ENCODE measurements around the gene HOXA2. TPM values are rescaled to one million over a fixed set of nuclear protein-coding genes. Genes with fewer than 3 reads are reported as not detected.

The HOXA2 gene
- total RNA-seq (2014; rRNA removed; shearing (Covaris generic)): 0.17 TPM in 1 of 2 replicates, not detected in the other

DNA sequence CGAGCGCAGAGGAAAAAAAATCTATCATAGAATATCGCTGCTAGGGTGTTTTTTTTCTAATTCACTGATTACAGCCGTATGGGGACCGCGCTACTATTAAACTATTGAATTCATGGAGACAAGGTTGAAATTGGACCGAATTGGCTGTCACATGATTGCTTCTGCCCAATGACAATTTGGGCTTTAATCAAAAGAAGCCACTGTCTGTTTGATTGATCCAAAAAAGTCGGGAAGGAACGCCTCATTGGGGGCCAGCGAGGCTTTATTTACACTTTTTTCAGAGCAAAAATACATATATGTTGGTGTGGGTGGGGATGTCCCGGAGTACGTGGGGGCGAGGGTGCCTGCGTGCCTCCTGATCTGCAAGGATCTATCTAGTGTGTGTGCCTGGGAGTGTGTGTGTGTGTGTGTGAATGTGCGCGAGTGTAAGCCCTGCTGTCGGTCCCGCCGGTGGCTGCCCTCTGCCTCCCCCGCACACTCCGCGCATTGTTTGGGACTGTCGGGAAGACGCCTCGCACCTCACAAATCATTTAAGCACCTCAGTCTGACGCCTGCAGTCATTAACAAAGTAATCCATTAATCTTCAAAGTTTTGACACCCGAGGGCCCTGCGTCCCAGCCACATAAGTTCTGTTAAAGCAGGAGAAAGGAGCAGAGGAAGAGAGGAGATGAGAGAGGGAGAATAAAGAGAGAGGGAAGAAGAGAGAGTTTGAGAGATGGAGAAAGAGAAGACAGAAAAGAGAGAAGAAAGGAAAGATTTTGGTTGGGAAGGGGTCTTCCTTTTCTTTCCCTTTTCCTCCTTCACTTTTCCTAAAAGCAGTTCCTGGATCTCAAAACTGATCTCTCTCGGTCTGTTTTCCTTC lies at the start of gene HOXA2:
Gene HOXA2, minus strand, starts transcription at position 103 of the 862 bp plus-strand sequence. CDS start 183 bp downstream, outside the sequence.
- DNase-seq (ENCODE audit: low spot score): no peak

DNA sequence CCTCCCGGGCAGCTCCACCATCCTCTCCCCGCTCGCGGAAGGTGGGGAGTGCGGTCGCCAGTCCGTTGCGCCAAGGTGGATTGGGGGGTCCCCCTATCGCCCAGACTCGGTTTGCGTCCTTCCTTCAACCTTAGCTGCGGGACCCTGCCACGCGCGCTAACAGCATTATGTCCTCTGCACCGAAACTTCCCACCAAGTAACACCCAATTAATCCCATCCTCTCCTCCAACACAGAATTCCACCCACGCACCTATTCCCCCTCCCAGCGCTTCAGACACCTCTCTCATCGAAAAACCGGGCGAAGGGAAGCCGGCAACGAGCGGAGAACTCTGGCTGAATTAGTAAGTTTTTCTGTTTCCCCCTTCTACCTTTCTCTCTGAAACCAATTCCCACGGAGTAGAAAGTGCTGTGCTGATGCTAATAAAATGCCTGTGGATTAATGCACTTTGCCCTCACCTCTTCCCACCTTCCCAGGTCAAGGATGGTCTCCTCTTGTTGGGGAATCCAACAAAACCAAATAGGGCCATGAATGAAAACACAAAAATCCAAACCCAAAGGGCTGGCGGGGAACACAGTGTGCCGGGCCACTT lies 49.0 kb upstream of the HOXA2 start:
- no peak for DNase-seq (ENCODE audit: low spot score)

DNA sequence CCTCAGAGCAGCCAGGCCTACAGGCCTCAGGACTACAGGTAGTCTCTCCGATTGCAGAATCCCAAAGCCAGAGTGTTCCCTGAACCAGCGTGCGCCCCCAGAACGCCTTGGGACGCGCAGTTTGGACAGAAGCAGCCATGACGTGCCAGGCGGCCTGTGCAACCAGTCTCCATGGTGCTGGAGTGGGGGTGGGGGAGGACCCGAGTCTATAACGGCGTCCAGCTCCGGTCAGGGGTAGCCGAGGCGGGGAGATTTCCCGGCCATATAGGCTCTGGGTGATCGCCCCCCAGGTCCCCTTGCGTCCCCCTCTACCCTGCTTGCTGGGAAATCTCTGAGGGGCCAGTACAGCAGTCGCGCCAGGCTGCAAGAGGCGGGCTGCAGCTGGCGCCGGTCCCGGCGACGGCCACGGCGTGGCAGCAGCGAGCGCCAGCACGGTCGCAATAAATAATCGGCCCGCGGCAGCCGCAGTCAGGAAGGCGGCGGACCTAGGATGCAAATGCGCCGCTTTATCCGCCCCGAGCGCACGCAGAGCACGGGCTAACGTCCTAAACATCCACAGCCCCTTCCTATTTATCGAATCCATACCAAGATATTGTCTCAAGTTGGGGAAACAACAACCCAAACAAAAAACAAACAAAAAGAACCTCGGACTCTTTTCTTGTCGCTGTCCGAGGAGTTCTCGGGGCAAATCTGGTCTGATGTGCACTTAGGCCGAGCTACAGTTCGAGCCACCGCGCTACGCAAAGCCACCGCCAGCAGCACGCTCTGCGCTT lies 48.3 kb upstream of the HOXA2 start:
- peak; percentile 48 for DNase-seq (ENCODE audit: low spot score)

DNA sequence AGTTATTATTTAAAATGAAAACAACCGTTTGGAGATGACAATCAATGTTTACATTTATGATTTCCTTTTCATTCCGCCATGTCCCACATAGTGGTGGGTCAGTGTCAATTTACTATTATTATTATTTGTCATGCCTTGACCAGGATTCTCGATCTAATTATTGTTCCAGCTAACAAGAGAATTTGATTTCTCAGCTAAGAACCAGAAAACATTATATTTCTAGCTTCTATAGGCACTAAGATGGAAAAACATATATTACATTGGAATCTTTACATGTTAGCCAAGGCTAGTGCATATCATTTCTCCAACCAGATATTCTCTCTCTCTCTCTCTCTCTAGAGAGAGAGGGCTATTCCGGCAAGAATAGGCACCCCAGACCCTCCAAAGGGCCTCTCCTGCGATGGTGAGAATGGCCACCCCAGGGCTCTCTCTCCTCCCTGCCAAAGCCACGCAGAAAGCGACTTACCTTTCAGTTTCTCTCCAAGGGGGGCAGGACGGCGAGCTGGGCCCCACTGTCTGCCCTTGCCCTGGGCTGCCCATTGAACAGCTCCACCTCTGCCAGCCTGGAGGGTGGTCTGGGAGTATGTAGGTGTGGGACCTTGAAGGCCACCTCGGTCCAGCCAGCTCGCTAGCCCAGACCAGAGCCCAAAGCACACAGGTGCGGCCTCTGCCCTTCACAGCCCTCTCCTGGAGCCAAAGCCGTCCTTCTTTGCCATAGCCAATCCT lies 47.5 kb upstream of the HOXA2 start:
- DNase-seq (ENCODE audit: low spot score): no peak

DNA sequence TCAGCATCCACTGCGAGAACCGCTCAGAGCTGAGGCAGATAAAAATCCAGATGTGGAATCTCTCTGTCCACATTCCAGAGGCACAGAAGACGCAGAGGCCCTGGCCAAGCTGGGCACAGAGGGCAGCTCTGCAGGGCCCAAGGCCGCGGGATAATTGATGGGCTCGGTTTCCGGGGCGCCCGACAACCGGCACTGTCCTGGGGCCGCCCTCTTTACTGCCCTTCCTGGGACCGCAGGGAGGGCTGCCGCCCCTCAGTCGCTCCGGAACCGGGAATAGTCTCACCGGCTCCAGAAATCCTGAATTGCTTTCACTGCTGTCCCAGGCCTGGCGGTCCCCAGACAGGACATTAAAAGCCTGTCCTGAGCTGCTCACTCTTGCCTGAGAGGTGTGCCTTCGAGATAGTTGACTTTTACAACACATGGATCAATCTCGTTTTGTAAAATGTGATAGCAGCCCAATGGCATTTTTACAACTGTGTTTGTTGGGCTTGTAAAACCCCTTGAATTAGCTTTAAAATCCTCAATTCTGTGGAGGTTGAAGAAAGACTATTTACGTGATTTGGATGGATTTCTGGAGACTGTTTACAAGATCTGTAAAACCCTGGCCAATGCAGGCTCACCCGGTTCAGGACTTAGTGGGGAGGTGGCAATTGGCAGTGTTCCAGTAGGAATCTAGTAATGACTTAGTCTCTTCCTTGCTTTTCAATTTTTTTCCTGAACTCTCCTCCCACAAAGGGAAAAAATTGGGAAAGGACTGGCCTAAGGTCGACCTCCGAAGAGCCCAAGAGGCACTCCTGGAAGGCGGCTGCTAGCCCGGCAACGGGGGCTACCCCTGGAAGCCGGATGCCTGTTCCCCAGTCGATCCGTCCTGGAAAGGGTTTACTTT lies 46.5 kb upstream of the HOXA2 start:
- DNase-seq (ENCODE audit: low spot score): no peak

DNA sequence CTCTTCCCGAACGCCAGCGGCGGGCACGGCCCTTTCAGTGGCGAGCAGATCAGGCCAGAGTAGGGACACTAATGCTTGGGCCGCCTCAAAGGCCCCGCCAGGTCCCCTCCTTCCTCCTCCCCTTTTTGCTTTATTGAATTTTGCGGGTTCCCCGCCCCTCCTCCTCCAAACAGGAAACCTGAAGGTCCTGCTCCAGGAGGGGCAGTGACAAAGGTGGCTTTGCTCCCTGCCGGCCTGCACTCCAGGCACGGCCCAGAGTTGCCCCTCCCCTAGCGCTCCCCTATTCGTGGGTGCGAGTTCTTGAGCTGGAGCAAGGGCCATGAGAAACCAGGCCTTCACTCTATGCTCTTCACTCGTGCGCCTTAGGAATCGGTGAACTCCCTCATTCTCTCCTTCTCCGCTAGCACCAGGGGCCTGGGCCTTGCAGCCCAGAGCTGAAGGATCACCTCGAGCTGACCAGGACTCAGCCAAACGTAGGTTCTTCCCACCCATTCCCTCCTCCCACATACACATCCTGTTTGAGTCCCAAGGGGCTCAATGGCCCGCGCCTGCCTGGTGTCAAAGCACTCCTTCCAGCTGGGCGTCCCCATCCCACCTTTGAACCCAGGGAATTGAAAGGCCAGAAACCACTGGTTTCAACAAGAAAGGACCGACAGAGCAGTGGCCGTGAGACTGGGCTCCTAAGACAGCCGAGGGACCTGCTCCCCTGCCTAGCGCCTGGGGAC lies 45.7 kb upstream of the HOXA2 start:
- no peak for DNase-seq (ENCODE audit: low spot score)

DNA sequence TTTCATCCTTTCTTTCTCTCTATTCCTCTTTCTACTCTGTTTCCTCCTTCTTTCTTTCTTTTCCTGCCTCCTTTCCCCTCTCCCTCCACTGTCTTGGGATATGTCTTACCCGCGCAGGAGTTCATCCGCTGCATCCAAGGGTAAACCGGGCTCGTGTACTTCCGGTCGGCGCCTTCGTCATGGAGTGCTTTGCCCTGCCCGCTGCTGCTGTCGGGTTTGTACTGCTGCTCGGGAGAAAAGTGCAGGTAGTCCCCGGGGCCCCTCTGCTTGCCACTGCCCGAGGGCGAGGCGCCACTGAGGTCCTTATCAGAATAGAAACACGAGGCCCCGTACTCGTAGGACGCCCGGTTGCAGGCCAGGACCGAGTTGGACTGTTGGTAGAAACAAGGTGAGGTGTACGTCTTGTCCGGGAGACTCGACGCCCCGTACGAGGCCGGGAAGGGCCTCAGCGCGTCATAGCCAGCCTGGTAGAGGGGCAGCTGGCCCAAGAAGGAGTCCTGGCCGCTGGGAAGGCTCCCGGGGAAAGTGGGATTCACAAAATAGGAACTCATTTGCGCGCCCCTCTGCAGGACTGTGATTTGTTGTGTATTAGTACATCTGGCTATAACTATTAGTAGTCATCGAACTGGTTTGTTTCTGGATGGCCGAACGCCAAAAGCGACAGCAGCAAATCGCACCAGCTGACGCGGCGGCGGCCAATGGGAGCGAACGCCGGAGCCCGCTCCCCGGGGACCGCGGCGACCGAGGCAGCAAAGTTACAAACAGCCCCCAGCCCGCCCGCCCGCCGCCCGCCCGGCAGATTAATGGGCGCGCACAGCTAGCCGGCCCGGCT lies 44.9 kb upstream of the HOXA2 start, which contains the start of gene HOXA6:
Gene HOXA6, minus strand, starts transcription at position 576 of the 832 bp plus-strand sequence. Its CDS starts 25 bp downstream, at position 551.
- DNase-seq (ENCODE audit: low spot score): no peak

DNA sequence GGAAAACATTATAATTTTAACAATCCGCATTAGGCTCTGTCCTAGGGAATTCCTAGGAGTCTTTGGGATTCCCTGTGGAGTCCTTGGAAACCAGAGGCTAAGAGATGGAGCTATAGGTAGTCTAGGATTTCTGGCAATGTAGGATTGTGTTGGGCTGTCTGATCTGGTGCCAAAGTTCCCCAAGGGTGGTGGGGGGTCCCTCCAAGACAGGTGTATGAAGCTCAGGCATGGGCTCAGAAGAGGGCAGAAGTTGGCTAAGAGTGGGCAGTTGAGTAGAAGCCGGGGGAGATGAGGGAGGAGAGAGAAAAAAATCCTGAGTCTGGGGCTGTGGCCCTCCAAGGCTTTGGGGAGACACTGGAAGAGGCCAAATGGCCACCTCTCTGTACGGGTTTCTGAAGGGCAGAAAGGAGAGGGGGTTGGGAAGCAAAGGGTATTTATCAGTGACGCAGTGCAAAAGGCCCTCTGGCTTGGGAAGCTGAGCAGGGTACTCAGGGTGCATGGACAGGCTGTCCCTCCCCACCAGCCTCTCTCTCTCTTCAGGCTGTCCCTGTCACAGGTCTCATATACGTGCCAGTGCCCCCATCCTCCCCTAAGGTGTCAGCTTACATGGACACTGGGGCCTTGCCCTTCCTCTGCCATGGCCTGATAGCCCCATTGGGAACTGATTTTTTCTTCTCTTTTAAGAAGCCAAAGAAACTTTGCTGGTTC lies 44.2 kb upstream of the HOXA2 start:
- DNase-seq (ENCODE audit: low spot score): no peak

DNA sequence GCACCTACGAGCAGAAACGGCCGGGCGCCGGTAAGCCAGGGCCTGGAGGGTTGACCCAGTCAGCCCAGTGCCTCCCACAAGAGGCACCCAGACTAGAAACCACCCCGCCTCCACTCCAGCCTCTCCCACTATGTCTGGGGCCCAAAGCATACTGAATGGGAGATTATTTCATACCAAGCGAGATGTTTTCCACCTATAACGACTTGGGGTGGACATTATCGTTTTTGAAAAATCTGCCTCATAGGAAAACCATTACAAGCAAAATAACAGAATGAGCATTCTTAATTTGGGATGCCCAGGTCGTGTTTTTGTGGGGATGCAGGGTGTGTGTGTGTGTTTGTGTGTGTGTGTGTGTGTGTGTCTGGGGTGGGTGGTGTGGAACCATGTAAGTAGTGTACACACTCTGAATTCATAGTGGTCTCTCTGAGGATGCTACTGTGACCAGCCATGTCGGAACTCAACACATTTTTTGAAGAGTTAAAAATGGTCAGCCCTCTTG lies 43.5 kb upstream of the HOXA2 start:
- DNase-seq (ENCODE audit: low spot score): no peak

DNA sequence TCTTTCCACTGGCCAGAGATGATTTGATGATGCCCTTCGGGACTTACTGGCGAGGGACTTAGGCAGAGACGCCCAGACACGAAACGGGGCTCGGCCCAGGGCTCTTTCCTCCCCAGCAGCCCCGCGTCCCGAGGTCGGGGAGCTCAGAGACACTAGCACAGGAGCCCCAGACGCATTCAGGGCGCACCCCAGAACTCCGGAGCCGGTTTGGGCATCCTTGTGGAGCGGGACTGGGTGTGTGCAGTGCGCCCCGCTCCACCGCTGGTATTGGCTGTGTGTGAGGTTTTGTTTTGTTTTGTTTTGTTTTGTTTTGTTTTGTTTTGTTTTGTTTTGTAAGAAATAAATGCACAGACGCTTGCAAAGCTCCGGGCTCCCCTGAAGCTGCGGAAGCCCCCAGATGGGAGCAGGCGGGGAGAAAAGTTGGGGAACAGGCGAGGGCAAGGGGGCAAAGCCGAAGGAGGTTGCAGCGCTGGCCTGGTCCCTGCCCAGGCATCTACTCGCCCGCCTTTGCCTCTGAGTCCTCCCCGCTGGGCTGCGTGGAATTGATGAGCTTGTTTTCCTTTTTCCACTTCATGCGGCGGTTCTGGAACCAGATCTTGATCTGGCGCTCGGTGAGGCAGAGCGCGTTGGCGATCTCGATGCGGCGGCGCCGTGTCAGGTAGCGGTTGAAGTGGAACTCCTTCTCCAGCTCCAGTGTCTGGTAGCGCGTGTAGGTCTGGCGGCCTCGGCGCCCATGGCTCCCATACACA lies 42.9 kb upstream of the HOXA2 start:
- no peak for DNase-seq (ENCODE audit: low spot score)

DNA sequence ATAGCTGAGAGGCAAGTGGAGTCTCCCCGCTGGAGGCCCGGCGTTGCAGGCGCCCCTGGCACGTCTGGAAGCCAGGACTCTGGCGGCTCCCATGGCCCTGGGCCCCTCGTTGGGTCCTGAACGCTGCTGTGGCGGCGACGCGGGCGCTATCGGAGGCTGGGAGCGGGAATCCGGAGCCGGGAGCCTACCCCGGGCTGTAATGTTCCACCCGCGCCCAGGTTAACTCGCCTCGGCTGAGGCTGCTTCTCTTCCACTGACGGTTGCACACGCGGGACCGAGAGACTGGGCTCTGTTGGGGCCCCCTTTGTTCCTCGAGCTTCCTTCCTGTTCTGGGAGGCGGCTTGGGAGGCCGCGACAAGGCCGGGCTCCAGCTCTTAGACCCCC lies 42.3 kb upstream of the HOXA2 start:
- no peak for DNase-seq (ENCODE audit: low spot score)

DNA sequence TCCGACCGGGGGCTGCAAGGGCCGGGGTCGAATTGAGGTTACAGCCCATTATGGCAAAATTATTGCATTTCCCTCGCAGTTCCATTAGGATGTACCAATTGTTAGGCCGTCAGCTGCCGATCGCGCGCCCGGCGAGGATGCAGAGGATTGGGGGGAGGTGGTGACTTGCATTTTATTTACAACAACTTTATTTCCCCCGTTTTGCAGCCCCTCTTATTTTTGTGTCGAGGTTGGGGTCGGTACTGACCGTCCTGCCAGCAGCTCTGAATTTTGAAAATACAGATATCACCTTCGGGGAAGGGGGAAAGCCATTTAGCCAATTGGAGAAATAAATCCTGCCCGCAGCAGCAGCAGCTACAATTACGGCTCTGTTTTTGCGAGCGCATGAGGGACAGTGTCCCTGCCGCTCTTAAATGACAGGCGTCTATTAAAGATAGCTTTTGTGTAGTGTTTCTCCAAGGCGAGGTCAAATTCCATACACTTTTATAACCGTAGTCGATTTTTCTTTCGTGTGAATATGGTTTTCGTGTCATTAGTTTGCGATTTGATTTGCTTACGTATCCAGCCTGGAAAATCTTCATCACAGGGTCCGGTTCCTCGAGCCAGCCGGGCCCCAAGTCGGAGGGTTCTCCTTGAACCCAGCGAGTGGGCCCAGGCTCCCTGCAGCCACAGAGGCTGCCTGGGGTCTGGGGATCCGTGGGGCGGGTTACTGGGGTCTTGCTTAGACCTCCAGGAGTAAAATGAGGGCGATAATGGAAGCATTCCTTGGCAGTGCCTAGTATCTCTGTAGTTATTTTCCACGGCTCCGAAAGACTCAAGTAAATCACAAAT lies 41.7 kb upstream of the HOXA2 start:
- DNase-seq (ENCODE audit: low spot score): no peak

DNA sequence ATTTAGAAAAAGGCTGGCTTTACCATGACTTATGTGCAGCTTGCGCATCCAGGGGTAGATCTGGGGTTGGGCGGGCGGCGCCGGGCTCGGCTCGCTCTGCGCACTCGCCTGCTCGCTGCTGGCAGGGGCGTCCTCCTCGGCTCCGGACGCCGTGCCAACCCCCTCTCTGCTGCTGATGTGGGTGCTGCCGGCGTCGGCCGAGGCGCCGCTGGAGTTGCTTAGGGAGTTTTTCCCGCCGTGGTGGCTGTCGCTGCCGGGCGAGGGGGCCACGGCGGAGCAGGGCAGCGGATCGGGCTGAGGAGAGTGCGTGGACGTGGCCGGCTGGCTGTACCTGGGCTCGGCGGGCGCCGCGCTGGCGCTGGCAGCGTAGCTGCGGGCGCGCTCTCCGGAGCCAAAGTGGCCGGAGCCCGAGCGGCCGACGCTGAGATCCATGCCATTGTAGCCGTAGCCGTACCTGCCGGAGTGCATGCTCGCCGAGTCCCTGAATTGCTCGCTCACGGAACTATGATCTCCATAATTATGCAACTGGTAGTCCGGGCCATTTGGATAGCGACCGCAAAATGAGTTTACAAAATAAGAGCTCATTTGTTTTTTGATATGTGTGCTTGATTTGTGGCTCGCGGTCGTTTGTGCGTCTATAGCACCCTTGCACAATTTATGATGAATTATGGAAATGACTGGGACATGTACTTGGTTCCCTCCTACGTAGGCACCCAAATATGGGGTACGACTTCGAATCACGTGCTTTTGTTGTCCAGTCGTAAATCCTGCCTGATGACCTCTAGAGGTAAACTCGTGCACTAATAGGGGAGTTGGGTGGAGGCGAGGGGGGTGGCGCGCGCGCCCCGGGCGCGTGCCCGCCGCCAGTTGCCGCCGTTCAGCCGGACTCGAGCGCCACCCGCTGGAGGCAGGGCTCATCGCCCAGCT lies 40.8 kb upstream of the HOXA2 start, which contains the start of gene HOXA5:
Gene HOXA5, minus strand, starts transcription at position 659 of the 927 bp plus-strand sequence. Its CDS starts 74 bp downstream, at position 585.
- DNase-seq (ENCODE audit: low spot score): peak; percentile 91

DNA sequence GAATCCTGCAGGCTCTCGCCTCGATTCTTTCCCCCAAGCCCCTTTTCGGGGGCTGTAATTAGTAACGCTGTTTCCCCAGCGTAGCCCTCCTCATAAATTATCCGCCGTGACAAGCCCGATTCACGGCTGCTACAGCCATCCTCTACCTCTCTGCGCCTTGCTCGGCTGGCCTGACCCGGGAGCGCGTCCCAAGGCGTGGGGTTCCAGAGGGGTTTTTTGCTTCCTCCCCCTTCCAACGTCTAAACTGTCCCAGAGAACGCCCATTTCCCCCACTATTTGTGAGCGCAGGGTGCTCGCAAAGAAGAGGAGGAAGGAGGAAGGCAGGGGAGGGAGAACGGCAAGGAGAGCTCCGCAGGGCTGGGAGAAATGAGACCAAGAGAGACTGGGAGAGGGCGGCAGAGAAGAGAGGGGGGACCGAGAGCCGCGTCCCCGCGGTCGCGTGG lies 40.1 kb upstream of the HOXA2 start:
- DNase-seq (ENCODE audit: low spot score): no peak

DNA sequence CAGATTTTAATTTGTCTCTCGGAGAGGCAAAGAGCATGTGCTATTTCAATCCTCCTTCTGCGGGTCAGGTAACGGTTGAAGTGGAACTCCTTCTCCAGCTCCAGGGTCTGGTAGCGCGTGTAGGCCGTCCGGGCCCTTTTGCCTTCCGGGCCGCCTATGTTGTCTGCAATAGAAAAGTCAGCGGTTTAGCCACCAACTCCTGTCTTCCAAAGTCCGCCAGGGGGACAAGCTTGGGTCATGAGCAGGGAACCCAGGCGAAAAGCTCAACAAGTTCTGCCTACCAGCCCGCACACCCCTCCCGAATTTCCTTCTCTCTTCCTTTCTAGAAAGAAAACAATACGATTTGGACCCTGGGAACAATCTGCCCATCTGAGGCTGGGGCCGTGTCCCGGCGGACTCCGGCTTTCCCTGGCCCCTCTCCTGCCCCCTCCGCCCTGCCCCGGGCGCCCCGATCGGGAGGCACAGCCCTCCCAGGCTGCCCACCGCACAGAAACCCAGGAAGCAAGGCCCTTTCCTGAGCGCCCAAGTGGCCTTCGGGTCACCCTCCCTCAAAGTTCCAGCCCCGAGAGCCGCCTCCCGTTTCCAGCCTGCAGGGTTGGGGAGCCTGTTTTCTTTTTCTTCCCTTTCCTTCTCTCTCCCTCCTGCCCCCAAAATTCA lies 39.6 kb upstream of the HOXA2 start:
- DNase-seq (ENCODE audit: low spot score): no peak
